ENCODE measurements around the gene SPZ1.
"Not testable (repeated sequence)": the region's sequence is repeated elsewhere in the genome, so short reads cannot be mapped to it uniquely, and the experiment has no call there.

The SPZ1 gene

GRCh38 chr5:80319702-80320101 lies at the start of gene SPZ1:
TSS of gene SPZ1 (plus strand) at chr5:80320002. CDS start at chr5:80320216, 214 bp downstream.
- no peak for DNase-seq (ENCODE audit: extremely low read depth in 1 of 2, low read depth in 1 of 2)

- not testable (repeated sequence) for DNase-seq (ENCODE audit: extremely low read depth in 1 of 2, low read depth in 1 of 2)
Observed at GRCh38 chr5:80270543-80270942, 49.3 kb upstream of the SPZ1 start.

GRCh38 chr5:80275347-80275746 lies 44.5 kb upstream of the SPZ1 start:
- no peak for DNase-seq (ENCODE audit: extremely low read depth in 1 of 2, low read depth in 1 of 2)

DNA sequence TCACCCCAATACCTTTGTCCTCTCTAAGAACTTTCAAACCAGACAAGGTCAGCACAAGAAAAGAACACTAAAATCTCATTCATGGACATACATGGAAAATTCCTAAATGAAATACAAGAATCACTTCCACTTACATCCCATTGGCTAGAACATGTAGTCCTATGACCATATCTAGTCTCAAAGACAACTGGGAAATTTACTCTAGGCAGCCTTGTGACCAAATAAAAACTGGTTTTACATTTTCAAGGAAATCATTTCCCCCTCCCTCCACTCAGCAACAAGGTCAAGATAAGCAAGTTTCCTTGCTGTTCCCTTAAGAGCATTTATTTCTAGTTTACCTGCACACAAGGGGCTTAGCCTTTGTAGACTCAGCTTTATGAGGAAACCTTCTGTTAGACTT lies 43.6 kb upstream of the SPZ1 start:
- DNase-seq (ENCODE audit: extremely low read depth in 1 of 2, low read depth in 1 of 2): no peak

- DNase-seq (ENCODE audit: extremely low read depth in 1 of 2, low read depth in 1 of 2): no peak
Observed at GRCh38 chr5:80277191-80277590, 42.6 kb upstream of the SPZ1 start.

DNA sequence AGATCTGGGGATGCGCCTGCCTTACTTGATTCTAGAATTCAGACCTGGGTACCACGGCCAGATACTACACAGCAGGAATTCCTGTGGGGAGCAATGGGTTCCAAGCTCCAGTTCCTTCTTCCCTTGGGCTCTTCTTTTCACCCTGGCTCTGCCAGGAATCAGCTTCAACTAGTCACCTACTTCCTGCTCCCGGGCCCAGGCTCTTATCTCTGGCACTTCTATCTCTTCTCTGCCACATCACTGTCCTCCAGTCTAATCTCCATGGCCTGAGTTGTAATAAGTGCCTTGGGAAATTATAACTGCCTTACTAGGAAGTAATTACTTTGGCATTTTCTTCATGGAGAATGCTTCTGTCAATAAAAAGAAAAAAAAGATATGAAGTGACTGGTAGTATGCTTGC lies 37.7 kb upstream of the SPZ1 start:
- DNase-seq (ENCODE audit: extremely low read depth in 1 of 2, low read depth in 1 of 2): no peak

- no peak for DNase-seq (ENCODE audit: extremely low read depth in 1 of 2, low read depth in 1 of 2)
Observed at GRCh38 chr5:80283360-80283759, 36.4 kb upstream of the SPZ1 start.

GRCh38 chr5:80284720-80285119 lies 35.1 kb upstream of the SPZ1 start:
- peak in 1 of 2 donors; percentile 18 for DNase-seq (ENCODE audit: extremely low read depth in 1 of 2, low read depth in 1 of 2)

- DNase-seq (ENCODE audit: extremely low read depth in 1 of 2, low read depth in 1 of 2): no peak
Observed at GRCh38 chr5:80288177-80288576, 31.6 kb upstream of the SPZ1 start.

DNA sequence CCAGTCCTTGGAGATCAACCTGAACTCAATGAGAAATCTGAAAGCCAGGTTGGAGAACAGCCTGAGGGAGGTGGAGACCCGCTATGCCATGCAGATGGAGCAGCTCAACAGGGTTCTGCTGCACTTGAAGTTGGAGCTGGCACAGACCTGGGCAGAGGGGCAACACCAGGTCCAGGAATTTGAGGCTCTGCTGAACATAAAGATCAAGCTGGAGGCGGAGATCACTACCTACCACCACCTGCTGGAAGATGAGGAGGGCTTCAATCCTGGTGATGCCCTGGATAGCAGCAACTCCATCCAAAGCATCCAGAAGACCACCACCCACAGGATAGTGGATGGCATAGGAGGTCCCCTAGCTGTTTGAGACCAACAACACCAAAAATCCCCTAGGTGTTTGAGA lies 30.5 kb upstream of the SPZ1 start:
- no peak for DNase-seq (ENCODE audit: extremely low read depth in 1 of 2, low read depth in 1 of 2)

GRCh38 chr5:80291761-80292160 lies 28.0 kb upstream of the SPZ1 start:
- DNase-seq (ENCODE audit: extremely low read depth in 1 of 2, low read depth in 1 of 2): no peak

DNA sequence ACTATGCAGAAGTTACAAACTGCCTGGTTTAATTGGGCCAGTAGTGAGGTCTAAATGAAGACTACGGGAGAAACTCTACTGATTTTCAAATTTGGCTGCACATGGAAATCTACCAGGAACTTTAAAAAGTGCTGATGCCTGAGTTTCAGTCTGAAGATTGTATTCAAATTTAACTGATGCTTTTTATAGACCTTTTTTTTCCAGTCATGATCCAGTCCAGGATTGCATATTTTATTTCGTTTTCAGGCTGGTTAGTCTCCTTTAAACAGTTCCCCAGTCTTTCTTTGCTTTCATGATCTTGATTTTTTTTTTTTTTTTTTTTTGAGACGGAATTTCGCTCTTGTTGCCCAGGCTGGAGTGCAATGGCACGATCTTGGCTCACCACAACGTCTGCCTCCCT lies 23.7 kb upstream of the SPZ1 start:
- DNase-seq (ENCODE audit: extremely low read depth in 1 of 2, low read depth in 1 of 2): no peak

DNA sequence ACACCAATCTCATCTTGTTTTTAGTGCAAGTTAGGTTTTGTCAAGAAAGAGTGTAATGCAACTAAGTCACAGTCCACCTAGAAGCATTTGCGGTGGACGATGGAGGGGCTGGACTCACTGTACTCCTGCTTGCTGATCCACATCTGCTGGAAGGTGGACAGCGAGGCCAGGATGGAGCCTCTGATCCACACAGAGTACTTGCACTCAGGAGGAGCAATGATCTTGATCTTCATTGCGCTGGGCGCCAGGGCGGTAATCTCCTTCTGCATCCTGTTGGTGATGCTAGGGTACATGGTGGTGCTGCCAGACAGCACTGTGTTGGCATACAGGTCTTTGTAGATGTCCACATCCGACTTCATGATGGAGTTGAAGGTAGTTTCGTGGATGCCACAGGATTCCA lies 20.2 kb upstream of the SPZ1 start:
- no peak for DNase-seq (ENCODE audit: extremely low read depth in 1 of 2, low read depth in 1 of 2)

DNA sequence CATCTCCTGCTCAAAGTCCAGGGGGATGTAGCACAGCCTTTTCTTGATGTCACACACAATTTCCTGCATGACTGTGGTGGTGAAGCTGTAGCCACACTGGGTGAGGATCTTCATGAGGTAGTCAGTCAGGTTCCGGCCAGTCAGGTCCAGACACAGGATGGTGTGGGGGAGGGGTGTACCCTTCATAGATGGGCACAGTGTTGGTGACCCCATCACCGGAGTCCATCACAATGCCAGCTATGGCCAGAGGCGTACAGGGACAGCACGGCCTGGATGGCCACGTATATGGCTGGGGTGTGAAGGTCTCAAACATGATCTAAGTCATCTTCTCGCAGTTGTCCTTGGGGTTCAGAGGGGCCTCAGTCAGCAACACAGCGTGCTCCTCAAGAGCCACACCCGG lies 19.7 kb upstream of the SPZ1 start:
- DNase-seq (ENCODE audit: extremely low read depth in 1 of 2, low read depth in 1 of 2): no peak

GRCh38 chr5:80300796-80301195 lies 19.0 kb upstream of the SPZ1 start:
- not testable (repeated sequence) for DNase-seq (ENCODE audit: extremely low read depth in 1 of 2, low read depth in 1 of 2)

GRCh38 chr5:80301342-80301741 lies 18.5 kb upstream of the SPZ1 start:
- DNase-seq (ENCODE audit: extremely low read depth in 1 of 2, low read depth in 1 of 2): not testable (repeated sequence)

- DNase-seq (ENCODE audit: extremely low read depth in 1 of 2, low read depth in 1 of 2): no peak
Observed at GRCh38 chr5:80302636-80303035, 17.2 kb upstream of the SPZ1 start.

DNA sequence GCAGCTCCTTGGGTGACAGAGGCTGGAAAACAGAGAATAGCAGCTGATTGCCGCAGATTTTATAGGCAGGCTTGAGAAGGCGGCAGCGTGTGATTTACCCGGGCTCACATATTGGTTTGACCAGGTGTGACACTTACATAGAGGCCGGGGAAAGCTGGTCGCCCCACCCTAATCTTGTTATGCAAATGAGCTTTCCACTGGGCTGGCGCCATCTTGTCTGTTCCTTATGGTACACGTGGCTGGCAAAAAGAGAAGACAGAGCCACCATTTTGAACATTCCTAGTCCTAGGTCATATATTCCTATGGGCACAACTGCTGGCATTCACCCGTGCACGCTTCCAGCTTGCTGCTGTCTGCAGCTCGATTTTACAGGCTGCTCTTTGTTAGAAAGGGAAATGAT lies 11.3 kb upstream of the SPZ1 start:
- no peak for DNase-seq (ENCODE audit: extremely low read depth in 1 of 2, low read depth in 1 of 2)

GRCh38 chr5:80309871-80310665 lies 9.7 kb upstream of the SPZ1 start:
- DNase-seq (ENCODE audit: extremely low read depth in 1 of 2, low read depth in 1 of 2): no peak

DNA sequence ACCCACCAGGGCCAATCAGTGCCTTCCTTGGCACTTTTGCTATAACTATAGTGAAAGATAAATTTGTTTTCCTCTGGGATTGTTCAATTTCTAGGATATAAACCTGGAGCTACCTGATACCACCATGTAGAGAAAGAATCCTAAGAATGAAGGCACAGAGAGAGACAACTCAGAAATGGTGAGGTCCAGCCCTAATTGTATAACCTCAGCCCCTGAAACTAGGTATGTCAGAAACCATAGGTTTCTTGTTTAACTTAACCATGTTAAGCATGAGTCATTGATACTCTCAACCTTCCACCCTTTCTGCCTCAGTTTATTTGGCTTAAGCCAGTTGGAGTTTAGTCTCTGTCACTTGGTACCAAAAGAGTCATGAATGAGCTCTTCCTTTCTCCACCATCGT lies 4.6 kb upstream of the SPZ1 start:
- no peak for DNase-seq (ENCODE audit: extremely low read depth in 1 of 2, low read depth in 1 of 2)

- no peak for DNase-seq (ENCODE audit: extremely low read depth in 1 of 2, low read depth in 1 of 2)
Observed at GRCh38 chr5:80318212-80318611, 1.6 kb upstream of the SPZ1 start.

- no peak for DNase-seq (ENCODE audit: extremely low read depth in 1 of 2, low read depth in 1 of 2)
Observed at GRCh38 chr5:80324912-80325311, 5.1 kb downstream of the SPZ1 start.

DNA sequence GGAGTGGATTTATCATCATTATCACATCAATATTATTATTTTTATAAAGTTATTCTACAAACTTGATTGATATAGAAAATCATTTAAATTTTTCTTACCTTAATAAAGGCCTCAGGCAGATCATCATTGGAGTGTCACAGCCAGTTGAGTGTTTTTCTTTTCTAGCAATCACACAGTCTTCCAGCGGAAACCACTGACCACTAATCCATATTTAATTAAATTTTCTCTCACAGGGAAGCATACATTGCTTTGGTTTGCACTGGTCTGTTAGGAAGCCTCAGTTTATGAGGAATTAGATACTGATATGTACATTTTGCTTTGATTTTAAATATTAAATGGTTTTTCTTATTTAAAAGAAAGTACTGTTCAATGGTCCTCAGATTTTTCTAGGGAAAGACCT lies 6.7 kb downstream of the SPZ1 start:
- no peak for DNase-seq (ENCODE audit: extremely low read depth in 1 of 2, low read depth in 1 of 2)
